AG20443 (cell line): ENCODE data around the gene CPT2.

Source experiments
- DNase-seq: peaks from one replicate; pipeline ENCODE4 v3.0.0; 2012; ENCODE audit warnings: low spot score, mixed read lengths

Gene CPT2

GRCh38 chr1:53196485-53197290, at the start of gene CPT2:
TSS of gene CPT2 (plus strand) at chr1:53196824. CDS start at chr1:53196944, 120 bp downstream.
- peak; percentile 99 for DNase-seq

GRCh38 chr1:53147174-53147573, 49.5 kb upstream of the CPT2 start:
- no peak for DNase-seq

- DNase-seq = no peak
Observed at GRCh38 chr1:53148123-53148522, 48.5 kb upstream of the CPT2 start.

- DNase-seq = no peak
Observed at GRCh38 chr1:53153752-53154151, 42.9 kb upstream of the CPT2 start.

GRCh38 chr1:53154859-53155438, 41.7 kb upstream of the CPT2 start:
- no peak for DNase-seq

GRCh38 chr1:53155534-53155933, 41.1 kb upstream of the CPT2 start:
- no peak for DNase-seq

GRCh38 chr1:53155945-53156344, 40.7 kb upstream of the CPT2 start:
- no peak for DNase-seq

- DNase-seq = no peak
Observed at GRCh38 chr1:53156783-53157182, 39.8 kb upstream of the CPT2 start.

GRCh38 chr1:53158900-53159299, 37.7 kb upstream of the CPT2 start:
- DNase-seq = no peak

- no peak for DNase-seq
Observed at GRCh38 chr1:53160924-53161378, 35.7 kb upstream of the CPT2 start.

- DNase-seq = no peak
Observed at GRCh38 chr1:53162621-53163020, 34.0 kb upstream of the CPT2 start.

GRCh38 chr1:53163291-53163768, 33.3 kb upstream of the CPT2 start:
- no peak for DNase-seq

GRCh38 chr1:53165408-53165961, 31.1 kb upstream of the CPT2 start:
- peak; percentile 34 for DNase-seq

GRCh38 chr1:53166366-53166765, 30.3 kb upstream of the CPT2 start:
- no peak for DNase-seq

GRCh38 chr1:53166912-53167311, 29.7 kb upstream of the CPT2 start:
- DNase-seq = peak; percentile 49

- peak; percentile 83 for DNase-seq
Observed at GRCh38 chr1:53172426-53173128, 24.0 kb upstream of the CPT2 start.

- peak; percentile 51 for DNase-seq
Observed at GRCh38 chr1:53174971-53175913, 21.4 kb upstream of the CPT2 start.

- DNase-seq = peak; percentile 34
Observed at GRCh38 chr1:53176452-53177208, 20.0 kb upstream of the CPT2 start.

- no peak for DNase-seq
Observed at GRCh38 chr1:53180226-53180625, 16.4 kb upstream of the CPT2 start.

GRCh38 chr1:53180951-53181350, 15.7 kb upstream of the CPT2 start:
- no peak for DNase-seq
